A549 (cell line): ENCODE data around the gene MOSPD3.

Source experiments
- HMGXB4 ChIP-seq: fragments of 250-450 bp; sonication (Bioruptor Pico); IDR thresholded peaks from 2 replicates; pipeline ENCODE4 v1.5.0; 2021; ENCODE audit warnings: mild to moderate bottlenecking, moderate library complexity, borderline replicate concordance
- HOXB13 ChIP-seq: fragments of 250-450 bp; sonication (Bioruptor Pico); IDR thresholded peaks from 2 replicates; pipeline ENCODE4 v1.5.0; 2020; ENCODE audit warnings: low read depth, mild to moderate bottlenecking, moderate library complexity
- JUNB ChIP-seq: fragments of >200 bp; sonication (Bioruptor Twin); formaldehyde crosslinking; IDR thresholded peaks from 2 replicates; pipeline ENCODE4 v1.6.1; 2016
- KDM1A ChIP-seq: fragments of 200-600 bp; sonication (generic); IDR thresholded peaks from 2 replicates; pipeline ENCODE4 v1.6.1; 2016; ENCODE audit warnings: low read depth, mild to moderate bottlenecking
- NPAS2 ChIP-seq: fragments of 250-450 bp; sonication (Bioruptor Pico); IDR thresholded peaks from 2 replicates; pipeline ENCODE4 v1.8.0; 2022; ENCODE audit warnings: mild to moderate bottlenecking, moderate library complexity, borderline replicate concordance
- POLR2AphosphoS2 ChIP-seq: conservative IDR thresholded peaks from 2 replicates; pipeline ENCODE4 v1.6.1; 2012; ENCODE audit warnings: low read length, improper control_type of control experiment, inconsistent platforms
- RAD21 ChIP-seq, 2 experiments: fragments of >200 bp in 1 of 2; sonication (Bioruptor Twin) in 1 of 2; formaldehyde crosslinking in 1 of 2; IDR thresholded peaks in 1 of 2; conservative IDR thresholded peaks in 1 of 2; 2 replicates in 1 of 2; 3 replicates in 1 of 2; pipeline ENCODE4 v1.6.1; 2012 to 2018; ENCODE audit warnings: inconsistent platforms in 1 of 2
- REST ChIP-seq: fragments of 200-600 bp; sonication (generic); IDR thresholded peaks from 2 replicates; pipeline ENCODE4 v1.6.1; 2016; ENCODE audit warnings: antibody characterized with exemption, mild to moderate bottlenecking, moderate library complexity
- RNF2 ChIP-seq: fragments of 200-600 bp; sonication (generic); IDR thresholded peaks from 2 replicates; pipeline ENCODE4 v1.6.1; 2016; ENCODE audit warnings: low read depth, mild to moderate bottlenecking, antibody characterized with exemption, moderate library complexity, borderline replicate concordance
- USF2 ChIP-seq: fragments of 450-650 bp; IDR thresholded peaks from 2 replicates; pipeline ENCODE4 v1.6.1; 2014; ENCODE audit warnings: antibody characterized with exemption
- TF ChIP-seq, protein P1 (sequence below): fragments of >200 bp; sonication (Bioruptor Twin); formaldehyde crosslinking; IDR thresholded peaks from 3 replicates; pipeline ENCODE4 v1.5.1; 2016
- TF ChIP-seq, protein P2 (sequence below): IDR thresholded peaks from 2 replicates; pipeline ENCODE4 v1.6.1; 2012

DNA sequence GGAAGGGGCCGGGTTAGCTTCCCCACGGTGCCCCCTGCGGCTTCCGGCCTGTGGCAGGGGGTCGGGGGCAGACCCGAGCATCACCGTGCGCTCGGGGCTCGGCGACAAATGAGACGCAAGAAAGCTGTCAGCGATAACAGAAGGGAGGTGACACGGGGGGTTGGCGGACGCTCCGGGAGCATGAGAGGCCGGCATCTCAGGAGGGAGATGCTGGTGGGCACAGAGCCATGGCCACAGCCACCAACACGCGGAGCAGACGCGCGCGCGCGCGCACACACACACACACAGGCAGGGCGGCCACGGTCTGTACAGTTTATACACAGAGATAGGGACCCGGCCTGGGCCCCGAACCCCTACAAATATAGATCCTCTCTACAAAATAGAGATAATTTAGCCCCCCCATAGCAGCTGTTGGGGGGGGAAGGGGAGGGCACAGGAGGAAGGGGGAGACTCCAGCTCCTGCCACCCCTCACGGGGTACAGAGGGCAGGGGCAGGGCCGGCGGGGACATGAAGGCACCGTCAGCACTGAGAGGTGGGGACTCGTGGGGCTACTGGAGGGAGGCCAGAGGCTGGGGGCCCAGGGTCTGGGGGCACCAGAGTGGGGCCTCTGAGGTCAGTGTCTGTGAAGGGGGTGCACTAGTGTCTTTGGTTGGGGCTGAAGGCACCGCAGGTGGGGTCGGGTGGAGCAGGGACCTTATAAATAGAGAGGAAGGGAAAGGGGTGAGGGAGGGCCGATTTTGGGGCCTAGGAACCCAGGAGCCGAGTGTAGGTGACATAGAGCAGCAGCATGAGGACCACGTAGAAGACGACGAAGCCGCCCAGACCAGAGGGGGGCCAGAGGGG lies 37.8 kb upstream of the MOSPD3 start:
- TF ChIP-seq, protein P1, sequence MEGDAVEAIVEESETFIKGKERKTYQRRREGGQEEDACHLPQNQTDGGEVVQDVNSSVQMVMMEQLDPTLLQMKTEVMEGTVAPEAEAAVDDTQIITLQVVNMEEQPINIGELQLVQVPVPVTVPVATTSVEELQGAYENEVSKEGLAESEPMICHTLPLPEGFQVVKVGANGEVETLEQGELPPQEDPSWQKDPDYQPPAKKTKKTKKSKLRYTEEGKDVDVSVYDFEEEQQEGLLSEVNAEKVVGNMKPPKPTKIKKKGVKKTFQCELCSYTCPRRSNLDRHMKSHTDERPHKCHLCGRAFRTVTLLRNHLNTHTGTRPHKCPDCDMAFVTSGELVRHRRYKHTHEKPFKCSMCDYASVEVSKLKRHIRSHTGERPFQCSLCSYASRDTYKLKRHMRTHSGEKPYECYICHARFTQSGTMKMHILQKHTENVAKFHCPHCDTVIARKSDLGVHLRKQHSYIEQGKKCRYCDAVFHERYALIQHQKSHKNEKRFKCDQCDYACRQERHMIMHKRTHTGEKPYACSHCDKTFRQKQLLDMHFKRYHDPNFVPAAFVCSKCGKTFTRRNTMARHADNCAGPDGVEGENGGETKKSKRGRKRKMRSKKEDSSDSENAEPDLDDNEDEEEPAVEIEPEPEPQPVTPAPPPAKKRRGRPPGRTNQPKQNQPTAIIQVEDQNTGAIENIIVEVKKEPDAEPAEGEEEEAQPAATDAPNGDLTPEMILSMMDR: no peak
- TF ChIP-seq REST (no peak), HOXB13 (CRISPR knock-in tag) (no peak), RNF2 (no peak), NPAS2 (no peak), USF2 (no peak), POLR2AphosphoS2 (no peak), RAD21 (conservative IDR thresholded peaks at IDR 0.05 in 1 of 2, IDR thresholded peaks at IDR 0.05 in 1 of 2) (no peak), KDM1A (no peak), HMGXB4 (CRISPR knock-in tag) (no peak), JUNB (no peak)
- TF ChIP-seq, protein P2, sequence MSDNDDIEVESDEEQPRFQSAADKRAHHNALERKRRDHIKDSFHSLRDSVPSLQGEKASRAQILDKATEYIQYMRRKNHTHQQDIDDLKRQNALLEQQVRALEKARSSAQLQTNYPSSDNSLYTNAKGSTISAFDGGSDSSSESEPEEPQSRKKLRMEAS: no peak
